NCI-H524 treated with DMSO at 0.1 percent for 48 hours (cell line): ENCODE measurements around the gene EIF4B.

ENCODE experiments used
- DNase-seq: peaks from one replicate; lab custom pipeline; 2025; lab: John Stamatoyannopoulos, UW

The EIF4B gene

GRCh38 chr12:53059434-53060063, 53.3 kb downstream of the EIF4B start:
- DNase-seq, result no peak

- no peak for DNase-seq
Measured at GRCh38 chr12:53060064-53060720, 53.9 kb downstream of the EIF4B start.

GRCh38 chr12:53060721-53061276, 54.5 kb downstream of the EIF4B start:
- no peak for DNase-seq

- DNase-seq, result no peak
Measured at GRCh38 chr12:53061404-53062010, 55.3 kb downstream of the EIF4B start.

- DNase-seq, result no peak
Measured at GRCh38 chr12:53062011-53062961, 56.0 kb downstream of the EIF4B start.

- DNase-seq, result no peak
Measured at GRCh38 chr12:53062977-53063707, 56.9 kb downstream of the EIF4B start.

- no peak for DNase-seq
Measured at GRCh38 chr12:53063708-53064612, 57.7 kb downstream of the EIF4B start.

- DNase-seq, result no peak
Measured at GRCh38 chr12:53064613-53065436, 58.6 kb downstream of the EIF4B start.

GRCh38 chr12:53065470-53065869, 59.2 kb downstream of the EIF4B start:
- no peak for DNase-seq

- DNase-seq, result no peak
Measured at GRCh38 chr12:53065975-53066931, 60.0 kb downstream of the EIF4B start.

GRCh38 chr12:53067074-53067992, 61.1 kb downstream of the EIF4B start:
- no peak for DNase-seq

GRCh38 chr12:53067993-53068770, 61.9 kb downstream of the EIF4B start:
- DNase-seq, result no peak

GRCh38 chr12:53068811-53069585, 62.7 kb downstream of the EIF4B start:
- no peak for DNase-seq

- DNase-seq, result no peak
Measured at GRCh38 chr12:53069621-53070410, 63.6 kb downstream of the EIF4B start.
